Testis (tissue), 2 donors: ENCODE data around the gene PSORS1C1.

Experiments
- POLR2A ChIP-seq: fragments of 450-650 bp; IDR thresholded peaks from one replicate; pipeline ENCODE4 v1.6.1; 2017; ENCODE audit warnings: antibody characterized with exemption, mild to moderate bottlenecking, moderate library complexity
- TF ChIP-seq, protein P1 (sequence below), 3 experiments: fragments of 450-650 bp in 2 of 3; fragments of 200-600 bp in 1 of 3; sonication (generic) in 1 of 3; IDR thresholded peaks; one replicate each; pipeline ENCODE4 v1.5.1; 2016 to 2019; ENCODE audit warnings: antibody characterized with exemption in 3 of 3, mild to moderate bottlenecking in 2 of 3, moderate library complexity in 1 of 3

- TF ChIP-seq, protein P1, sequence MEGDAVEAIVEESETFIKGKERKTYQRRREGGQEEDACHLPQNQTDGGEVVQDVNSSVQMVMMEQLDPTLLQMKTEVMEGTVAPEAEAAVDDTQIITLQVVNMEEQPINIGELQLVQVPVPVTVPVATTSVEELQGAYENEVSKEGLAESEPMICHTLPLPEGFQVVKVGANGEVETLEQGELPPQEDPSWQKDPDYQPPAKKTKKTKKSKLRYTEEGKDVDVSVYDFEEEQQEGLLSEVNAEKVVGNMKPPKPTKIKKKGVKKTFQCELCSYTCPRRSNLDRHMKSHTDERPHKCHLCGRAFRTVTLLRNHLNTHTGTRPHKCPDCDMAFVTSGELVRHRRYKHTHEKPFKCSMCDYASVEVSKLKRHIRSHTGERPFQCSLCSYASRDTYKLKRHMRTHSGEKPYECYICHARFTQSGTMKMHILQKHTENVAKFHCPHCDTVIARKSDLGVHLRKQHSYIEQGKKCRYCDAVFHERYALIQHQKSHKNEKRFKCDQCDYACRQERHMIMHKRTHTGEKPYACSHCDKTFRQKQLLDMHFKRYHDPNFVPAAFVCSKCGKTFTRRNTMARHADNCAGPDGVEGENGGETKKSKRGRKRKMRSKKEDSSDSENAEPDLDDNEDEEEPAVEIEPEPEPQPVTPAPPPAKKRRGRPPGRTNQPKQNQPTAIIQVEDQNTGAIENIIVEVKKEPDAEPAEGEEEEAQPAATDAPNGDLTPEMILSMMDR (IDR thresholded peaks at IDR 0.05) = no peak
- no peak for TF ChIP-seq POLR2A
Observed at GRCh38 chr6:31138982-31139381, 24.4 kb downstream of the PSORS1C1 start, which contains the start of gene PSORS1C2.
